Neural progenitor cell (in vitro differentiated cells): ENCODE data around the gene MVB12B.

ENCODE experiments used
- EZH2 ChIP-seq: fragments of 200-600 bp; sonication (generic); IDR thresholded peaks from 2 replicates; pipeline ENCODE4 v1.6.1; 2017; ENCODE audit warnings: antibody characterized with exemption, mild to moderate bottlenecking, moderate library complexity
- TF ChIP-seq, protein P1 (sequence below): fragments of 200-600 bp; sonication (generic); IDR thresholded peaks from 2 replicates; pipeline ENCODE4 v1.5.1; 2017; ENCODE audit warnings: antibody characterized with exemption, mild to moderate bottlenecking

DNA sequence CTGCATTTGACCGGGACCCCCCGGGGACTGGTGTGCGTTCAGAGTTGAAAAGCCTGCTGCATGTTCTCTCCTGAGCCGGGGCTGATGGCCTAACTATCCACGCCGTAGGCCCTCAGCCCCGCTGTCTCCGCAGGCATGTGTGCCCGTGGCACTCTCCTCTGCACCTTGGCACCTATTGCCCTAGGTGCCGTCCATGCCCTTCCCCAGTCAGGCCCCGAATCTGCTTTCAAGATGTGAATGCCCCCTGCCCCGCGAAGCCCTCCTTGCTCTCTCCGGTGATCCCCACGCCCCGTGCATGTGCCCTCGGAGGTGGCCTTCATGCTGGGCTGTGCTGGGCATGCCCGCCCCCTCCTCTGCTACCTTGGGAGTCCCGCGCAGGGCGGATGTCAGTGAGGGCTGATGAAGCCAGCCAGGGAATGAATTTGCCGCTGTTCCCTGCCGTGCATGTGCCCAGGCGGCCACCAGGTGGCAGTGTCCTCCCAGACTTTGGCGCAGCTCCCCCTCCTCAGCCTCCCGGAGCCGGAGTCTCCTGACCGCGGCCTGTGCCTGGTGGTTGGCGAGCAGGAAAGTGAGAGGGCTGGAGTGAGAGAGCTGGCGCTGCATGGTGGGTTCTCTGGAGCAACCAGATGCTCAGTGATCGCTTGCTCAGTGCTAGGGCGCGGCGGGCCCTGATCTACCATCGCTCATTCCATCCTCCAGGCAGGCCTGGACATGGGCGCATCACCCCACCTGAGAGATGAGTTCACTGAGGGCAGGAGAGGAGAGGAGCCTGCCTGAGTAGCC is 174.2 kb downstream of the MVB12B start:
- TF ChIP-seq, protein P1, sequence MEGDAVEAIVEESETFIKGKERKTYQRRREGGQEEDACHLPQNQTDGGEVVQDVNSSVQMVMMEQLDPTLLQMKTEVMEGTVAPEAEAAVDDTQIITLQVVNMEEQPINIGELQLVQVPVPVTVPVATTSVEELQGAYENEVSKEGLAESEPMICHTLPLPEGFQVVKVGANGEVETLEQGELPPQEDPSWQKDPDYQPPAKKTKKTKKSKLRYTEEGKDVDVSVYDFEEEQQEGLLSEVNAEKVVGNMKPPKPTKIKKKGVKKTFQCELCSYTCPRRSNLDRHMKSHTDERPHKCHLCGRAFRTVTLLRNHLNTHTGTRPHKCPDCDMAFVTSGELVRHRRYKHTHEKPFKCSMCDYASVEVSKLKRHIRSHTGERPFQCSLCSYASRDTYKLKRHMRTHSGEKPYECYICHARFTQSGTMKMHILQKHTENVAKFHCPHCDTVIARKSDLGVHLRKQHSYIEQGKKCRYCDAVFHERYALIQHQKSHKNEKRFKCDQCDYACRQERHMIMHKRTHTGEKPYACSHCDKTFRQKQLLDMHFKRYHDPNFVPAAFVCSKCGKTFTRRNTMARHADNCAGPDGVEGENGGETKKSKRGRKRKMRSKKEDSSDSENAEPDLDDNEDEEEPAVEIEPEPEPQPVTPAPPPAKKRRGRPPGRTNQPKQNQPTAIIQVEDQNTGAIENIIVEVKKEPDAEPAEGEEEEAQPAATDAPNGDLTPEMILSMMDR = peak; percentile 97
- TF ChIP-seq EZH2 = peak; percentile 46
